Astrocyte (in vitro differentiated cells and primary cell): ENCODE measurements around the gene SLC4A5. TPM values are rescaled to one million over a fixed set of nuclear protein-coding genes. Genes with fewer than 3 reads are reported as not detected.

Experiments
- DNase-seq: peaks from one replicate; pipeline ENCODE4 v3.0.0-alpha.2; 2010; ENCODE audit warnings: low read depth
- FAIRE-seq: peaks from 2 replicates; lab custom pipeline; 2011; peaks lifted over from hg19 to GRCh38; lab: Jason Lieb, UNC
- H2AFZ ChIP-seq: 2 replicates; pipeline ENCODE4 v1.6.0; 2012; ENCODE audit warnings: low read depth, low read length, inconsistent platforms
- H3K27ac ChIP-seq: 2 replicates; pipeline ENCODE4 v1.5.1; 2011; ENCODE audit warnings: low read depth, low read length, inconsistent platforms
- H3K27me3 ChIP-seq: 2 replicates; pipeline ENCODE4 v1.6.0; 2011; ENCODE audit warnings: low read length, inconsistent platforms; ENCODE audit not compliant: insufficient read depth
- H3K36me3 ChIP-seq: 2 replicates; pipeline ENCODE4 v1.5.1; 2011; ENCODE audit warnings: low read length, inconsistent platforms; ENCODE audit not compliant: insufficient read depth
- H3K4me1 ChIP-seq: 2 replicates; pipeline ENCODE4 v1.5.1; 2011; ENCODE audit warnings: low read length, inconsistent platforms; ENCODE audit not compliant: insufficient read depth
- H3K4me2 ChIP-seq: 2 replicates; pipeline ENCODE4 v1.6.0; 2012; ENCODE audit warnings: low read length, inconsistent platforms
- H3K4me3 ChIP-seq: 2 replicates; pipeline ENCODE4 v1.5.1; 2011; ENCODE audit warnings: low read depth, mild to moderate bottlenecking, low read length, inconsistent platforms; ENCODE audit not compliant: insufficient read depth
- H3K79me2 ChIP-seq: 2 replicates; pipeline ENCODE4 v1.6.0; 2012; ENCODE audit warnings: mild to moderate bottlenecking, low read length, inconsistent platforms; ENCODE audit not compliant: insufficient read depth
- H3K9ac ChIP-seq: 2 replicates; pipeline ENCODE4 v1.6.0; 2012; ENCODE audit warnings: mild to moderate bottlenecking, low read length, inconsistent platforms
- H3K9me3 ChIP-seq: 2 replicates; pipeline ENCODE4 v1.5.1; 2012; ENCODE audit warnings: low read depth, mild to moderate bottlenecking, low read length, inconsistent platforms; ENCODE audit not compliant: insufficient read depth
- H4K20me1 ChIP-seq: 2 replicates; pipeline ENCODE4 v1.6.0; 2012; ENCODE audit warnings: low read length, inconsistent platforms; ENCODE audit not compliant: insufficient read depth
- H3K27ac Mint-ChIP-seq: one replicate; pipeline ENCODE4 v1.8.0; 2021; ENCODE audit warnings: mild to moderate bottlenecking, mixed read lengths; ENCODE audit not compliant: unreplicated experiment
- H3K27me3 Mint-ChIP-seq: one replicate; pipeline ENCODE4 v1.8.0; 2021; ENCODE audit warnings: low read depth, mixed read lengths; ENCODE audit not compliant: unreplicated experiment
- H3K36me3 Mint-ChIP-seq: one replicate; pipeline ENCODE4 v1.8.0; 2021; ENCODE audit warnings: low read depth, mixed read lengths; ENCODE audit not compliant: unreplicated experiment
- H3K4me1 Mint-ChIP-seq: one replicate; pipeline ENCODE4 v1.8.0; 2021; ENCODE audit warnings: low read depth, mixed read lengths; ENCODE audit not compliant: unreplicated experiment
- H3K4me3 Mint-ChIP-seq: one replicate; pipeline ENCODE4 v1.8.0; 2021; ENCODE audit warnings: mild to moderate bottlenecking, moderate library complexity, mixed read lengths; ENCODE audit not compliant: unreplicated experiment
- H3K9me3 Mint-ChIP-seq: one replicate; pipeline ENCODE4 v1.8.0; 2021; ENCODE audit warnings: mild to moderate bottlenecking, mixed read lengths; ENCODE audit not compliant: unreplicated experiment
- EZH2 ChIP-seq: IDR thresholded peaks from 2 replicates; pipeline ENCODE4 v1.6.1; 2012; ENCODE audit warnings: mild to moderate bottlenecking, low read length, inconsistent platforms; ENCODE audit not compliant: insufficient read depth
- total RNA-seq: library from RNA; stranded (reverse); gene quantifications from 2 replicates; pipeline ENCODE4 v1.2.1, GENCODE V29; 2021
- TF ChIP-seq, protein P1 (sequence below): IDR thresholded peaks from 2 replicates; pipeline ENCODE4 v1.5.1; 2011; ENCODE audit warnings: low read depth, mild to moderate bottlenecking, inconsistent platforms, low read length, moderate library complexity; ENCODE audit not compliant: insufficient read depth

SLC4A5 gene
- total RNA-seq, 1 donor from 2014 or later = 0.41 TPM

DNA sequence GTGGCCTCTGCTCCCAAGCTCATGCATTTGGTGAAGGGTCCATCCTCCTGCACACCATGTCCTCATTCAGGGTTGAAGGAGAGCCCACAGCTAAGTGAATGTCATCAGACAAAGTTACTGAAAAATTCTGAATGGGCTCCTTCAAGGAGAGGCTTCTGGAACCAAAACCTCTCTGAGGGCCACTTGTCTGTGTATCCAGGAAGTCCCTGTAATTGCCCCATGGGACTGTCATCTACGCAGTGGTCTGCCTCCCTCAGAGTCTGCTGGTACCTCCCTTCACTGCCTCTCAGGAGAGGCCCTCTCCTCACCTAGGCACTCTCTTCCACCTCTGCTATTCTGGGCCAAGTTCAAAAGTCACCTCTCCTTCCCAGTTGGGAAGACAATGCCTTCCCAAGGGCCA lies 68.0 kb downstream of the SLC4A5 start:
- peaks cover 4% of the 10 kb centered on the region for H3K36me3 Mint-ChIP-seq
- no peak for DNase-seq
- TF ChIP-seq, protein P1, sequence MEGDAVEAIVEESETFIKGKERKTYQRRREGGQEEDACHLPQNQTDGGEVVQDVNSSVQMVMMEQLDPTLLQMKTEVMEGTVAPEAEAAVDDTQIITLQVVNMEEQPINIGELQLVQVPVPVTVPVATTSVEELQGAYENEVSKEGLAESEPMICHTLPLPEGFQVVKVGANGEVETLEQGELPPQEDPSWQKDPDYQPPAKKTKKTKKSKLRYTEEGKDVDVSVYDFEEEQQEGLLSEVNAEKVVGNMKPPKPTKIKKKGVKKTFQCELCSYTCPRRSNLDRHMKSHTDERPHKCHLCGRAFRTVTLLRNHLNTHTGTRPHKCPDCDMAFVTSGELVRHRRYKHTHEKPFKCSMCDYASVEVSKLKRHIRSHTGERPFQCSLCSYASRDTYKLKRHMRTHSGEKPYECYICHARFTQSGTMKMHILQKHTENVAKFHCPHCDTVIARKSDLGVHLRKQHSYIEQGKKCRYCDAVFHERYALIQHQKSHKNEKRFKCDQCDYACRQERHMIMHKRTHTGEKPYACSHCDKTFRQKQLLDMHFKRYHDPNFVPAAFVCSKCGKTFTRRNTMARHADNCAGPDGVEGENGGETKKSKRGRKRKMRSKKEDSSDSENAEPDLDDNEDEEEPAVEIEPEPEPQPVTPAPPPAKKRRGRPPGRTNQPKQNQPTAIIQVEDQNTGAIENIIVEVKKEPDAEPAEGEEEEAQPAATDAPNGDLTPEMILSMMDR = no peak
- TF ChIP-seq EZH2 = no peak
- H3K27me3 Mint-ChIP-seq = peaks cover 52% of the 10 kb centered on the region
- H3K27ac Mint-ChIP-seq = no peak overlapping the region
- no peaks in the 10 kb centered on the region for H3K36me3 ChIP-seq
- no peak overlapping the region for H3K9ac ChIP-seq
- H3K9me3 ChIP-seq = no peaks in the 10 kb centered on the region
- no peak overlapping the region for H3K4me2 ChIP-seq
- H2AFZ ChIP-seq = no peak overlapping the region
- peaks cover 4% of the 10 kb centered on the region for H3K9me3 Mint-ChIP-seq
- no peaks in the 10 kb centered on the region for H3K4me1 Mint-ChIP-seq
- no peaks in the 10 kb centered on the region for H3K4me1 ChIP-seq
- no peaks in the 10 kb centered on the region for H4K20me1 ChIP-seq
- H3K4me3 ChIP-seq = no peak overlapping the region
- H3K79me2 ChIP-seq = no peaks in the 10 kb centered on the region
- peaks cover 10% of the 10 kb centered on the region for H3K27me3 ChIP-seq
- H3K4me3 Mint-ChIP-seq = no peak overlapping the region
- no peak for FAIRE-seq
- no peak overlapping the region for H3K27ac ChIP-seq

DNA sequence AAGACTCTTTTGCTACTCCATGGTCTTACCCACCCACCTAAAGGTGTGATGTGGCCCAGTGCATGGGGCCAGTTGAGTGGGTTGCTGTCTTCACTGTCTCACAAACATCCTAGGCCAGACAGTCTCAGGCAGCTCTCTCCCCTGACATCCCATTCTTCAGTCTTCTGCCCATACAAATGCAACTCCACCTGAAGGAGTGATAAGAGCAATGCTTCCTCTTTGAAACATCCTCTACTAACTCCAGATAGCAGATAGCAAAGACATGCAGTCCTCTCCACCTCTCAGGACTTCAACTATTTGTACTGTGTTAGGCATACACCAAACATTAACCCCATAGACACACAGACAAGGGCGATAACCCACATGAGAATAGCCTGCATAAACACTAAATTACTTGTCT lies 73.5 kb downstream of the SLC4A5 start:
- no peak for DNase-seq
- H3K27ac ChIP-seq = no peak overlapping the region
- no peaks in the 10 kb centered on the region for H4K20me1 ChIP-seq
- no peak overlapping the region for H3K4me3 ChIP-seq
- Mint-ChIP-seq H3K36me3 (peaks cover 4% of the 10 kb centered on the region), H3K4me1 (no peaks in the 10 kb centered on the region), H3K27me3 (peaks cover 24% of the 10 kb centered on the region), H3K27ac (no peak overlapping the region), H3K9me3 (no peaks in the 10 kb centered on the region), H3K4me3 (no peak overlapping the region)
- no peak overlapping the region for H3K4me2 ChIP-seq
- no peaks in the 10 kb centered on the region for H3K79me2 ChIP-seq
- H3K36me3 ChIP-seq = no peaks in the 10 kb centered on the region
- H3K27me3 ChIP-seq = peaks cover 5% of the 10 kb centered on the region
- no peak for FAIRE-seq
- no peaks in the 10 kb centered on the region for H3K4me1 ChIP-seq
- H2AFZ ChIP-seq = no peak overlapping the region
- TF ChIP-seq EZH2 = no peak
- TF ChIP-seq, protein P1 = no peak
- H3K9me3 ChIP-seq = no peaks in the 10 kb centered on the region
- H3K9ac ChIP-seq = no peak overlapping the region

DNA sequence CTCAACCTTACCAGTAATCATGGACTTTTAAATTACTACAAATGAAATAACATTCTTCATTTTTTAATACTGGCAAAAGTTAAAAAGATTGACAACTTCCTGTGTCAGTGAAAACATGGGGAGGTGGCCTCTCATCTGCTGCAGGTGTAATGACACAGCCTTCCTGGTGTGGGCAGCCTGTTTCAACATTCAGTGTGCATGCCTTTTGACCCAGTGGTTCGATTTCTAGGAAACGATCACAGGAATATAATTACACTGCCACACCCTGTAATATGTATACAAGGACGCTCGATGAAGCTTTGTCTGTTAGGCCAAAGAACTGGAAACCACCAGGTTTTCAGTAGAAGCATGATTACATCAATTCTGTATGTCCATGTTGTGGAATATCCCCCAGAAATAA lies 76.1 kb downstream of the SLC4A5 start:
- DNase-seq (no peak), FAIRE-seq (no peak)
- Histone ChIP-seq H2AFZ (no peak overlapping the region), H3K9me3 (no peaks in the 10 kb centered on the region), H3K36me3 (no peaks in the 10 kb centered on the region), H3K27ac (no peak overlapping the region), H3K4me3 (no peak overlapping the region), H4K20me1 (no peaks in the 10 kb centered on the region), H3K27me3 (peaks cover 5% of the 10 kb centered on the region), H3K79me2 (no peaks in the 10 kb centered on the region), H3K4me1 (no peaks in the 10 kb centered on the region), H3K4me2 (no peak overlapping the region), H3K9ac (no peak overlapping the region)
- Mint-ChIP-seq H3K36me3 (peaks cover 4% of the 10 kb centered on the region), H3K4me3 (no peak overlapping the region), H3K4me1 (no peaks in the 10 kb centered on the region), H3K9me3 (no peaks in the 10 kb centered on the region), H3K27me3 (peaks cover 23% of the 10 kb centered on the region), H3K27ac (no peak overlapping the region)
- TF ChIP-seq, protein P1 = no peak
- TF ChIP-seq EZH2 = no peak
